T47D (cell line): Measurements from ENCODE around the gene KIZ.

ENCODE experiments used
- DNase-seq, 2 experiments: peaks; one replicate each; pipeline versions ENCODE4 v3.0.0 to v3.0.0-alpha.2; 2011 to 2012; ENCODE audit warnings: low read depth in 1 of 2, low spot score in 1 of 2
- JUND ChIP-seq: IDR thresholded peaks from 2 replicates; pipeline ENCODE4 v1.6.1; 2012; ENCODE audit warnings: low read depth
- in situ Hi-C: cut with HindIII; loops from 2 replicates; pipeline ENCODE4 v1.10.0; 2016; ENCODE audit warnings: low sequenced_read_pairs, low pct_unique_long_range_greater_than_20kb

Gene KIZ

GRCh38 chr20:21206584-21206983 lies 80.7 kb downstream of the KIZ start:
- in situ Hi-C loops = no loop called here
- DNase-seq = no peak
- TF ChIP-seq JUND = no peak

DNA sequence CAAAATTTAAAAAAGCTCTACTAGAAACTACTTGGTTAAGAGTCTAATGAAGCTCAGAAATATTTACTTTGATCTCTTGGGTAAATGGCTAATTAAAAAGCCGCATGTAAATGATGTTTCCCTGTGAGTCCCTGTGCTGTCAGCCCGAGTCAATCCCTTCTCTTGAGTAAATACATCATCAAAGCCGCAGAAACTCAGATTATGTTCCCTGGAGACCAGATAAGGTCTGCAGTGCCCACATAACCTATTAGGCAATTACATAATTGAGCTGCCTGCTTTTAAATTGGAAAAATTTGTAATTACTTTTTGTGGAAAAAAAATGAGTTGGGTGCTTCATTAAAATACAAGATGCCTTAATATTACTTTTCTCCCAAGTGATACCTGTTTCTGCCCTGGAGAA lies 83.1 kb downstream of the KIZ start:
- DNase-seq = no peak
- no peak for TF ChIP-seq JUND
- in situ Hi-C loops = no loop called here

DNA sequence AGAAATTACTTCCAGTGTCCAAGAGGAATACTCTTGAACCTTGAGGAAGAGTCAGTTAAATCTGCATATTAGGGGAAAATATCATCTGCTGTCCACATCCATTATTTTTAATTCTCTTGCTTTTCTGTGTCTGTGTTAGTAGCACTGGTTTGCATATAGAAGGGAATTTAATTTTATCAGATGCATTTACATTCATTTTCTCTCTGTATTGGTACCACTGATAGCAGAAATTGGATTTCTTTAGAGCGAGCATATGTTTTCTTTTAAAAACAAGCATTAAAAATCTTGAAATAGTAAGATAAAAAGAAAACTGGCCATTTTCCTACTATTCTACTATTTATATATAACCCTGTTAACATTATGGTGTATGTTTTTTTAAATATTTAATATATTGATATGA lies 83.8 kb downstream of the KIZ start:
- in situ Hi-C loops = no loop called here
- DNase-seq = no peak
- no peak for TF ChIP-seq JUND

DNA sequence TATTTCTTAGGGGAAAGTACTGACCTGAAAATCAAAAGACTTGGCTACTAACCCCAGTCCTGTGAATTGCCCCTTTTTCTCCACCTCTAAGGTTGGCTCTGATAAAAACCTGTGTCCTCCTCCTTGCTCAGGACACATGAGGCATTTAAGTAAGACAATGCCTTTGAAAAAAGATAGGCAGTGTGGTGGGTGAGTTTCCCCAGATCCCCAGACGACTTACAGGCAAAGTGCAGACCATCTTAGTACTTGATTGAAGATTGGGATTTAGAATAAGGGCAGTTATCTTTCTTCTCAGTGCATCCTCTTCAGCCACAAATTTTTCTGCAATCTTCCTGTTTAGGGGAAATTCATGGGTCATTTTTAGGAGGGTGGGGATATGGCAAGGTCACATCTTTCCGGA lies 87.8 kb downstream of the KIZ start:
- no peak for DNase-seq
- TF ChIP-seq JUND = no peak
- in situ Hi-C loops = no loop called here

DNA sequence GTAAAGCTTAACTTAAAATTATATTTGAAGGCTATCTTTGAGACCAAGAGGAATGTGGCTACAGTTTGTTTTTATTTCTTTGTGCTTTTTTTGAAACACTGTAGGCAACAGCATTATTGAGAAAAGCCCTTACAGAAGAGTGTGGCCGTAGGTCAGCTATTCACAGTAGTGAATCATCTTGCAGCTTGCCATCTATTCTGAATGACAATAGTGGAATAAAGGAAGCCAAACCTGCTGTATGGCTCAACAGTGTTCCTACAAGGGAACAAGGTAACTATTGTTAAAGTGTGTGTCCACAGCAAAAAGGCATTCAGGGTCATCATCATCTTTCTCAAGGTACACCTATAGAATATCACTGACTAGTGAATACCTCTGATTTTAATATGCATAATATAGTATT lies 88.5 kb downstream of the KIZ start:
- TF ChIP-seq JUND = no peak
- no peak for DNase-seq
- in situ Hi-C loops = no loop called here

- in situ Hi-C loops = no loop called here
- no peak for DNase-seq
- no peak for TF ChIP-seq JUND
Observed at GRCh38 chr20:21219686-21220085, 93.8 kb downstream of the KIZ start.

DNA sequence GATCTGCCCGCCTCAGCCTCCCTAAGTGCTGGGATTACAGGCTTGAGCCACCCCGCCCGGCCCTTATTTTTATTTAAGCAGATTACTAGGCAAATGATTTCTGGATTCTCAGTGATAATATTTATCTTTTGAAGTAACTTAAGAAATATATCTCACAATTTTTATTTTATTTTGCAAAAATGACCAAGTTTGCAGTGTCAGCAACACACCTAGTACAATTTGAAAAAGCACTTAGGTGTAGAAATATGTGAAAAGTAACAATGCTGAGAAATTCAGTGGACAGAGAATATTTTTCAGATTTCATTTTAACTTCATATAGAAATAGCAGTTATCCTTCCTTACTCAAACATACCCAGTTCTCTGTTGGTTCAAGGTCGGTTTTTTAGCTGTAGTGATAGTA lies 98.3 kb downstream of the KIZ start:
- no peak for DNase-seq
- in situ Hi-C loops = no loop called here
- TF ChIP-seq JUND = no peak

DNA sequence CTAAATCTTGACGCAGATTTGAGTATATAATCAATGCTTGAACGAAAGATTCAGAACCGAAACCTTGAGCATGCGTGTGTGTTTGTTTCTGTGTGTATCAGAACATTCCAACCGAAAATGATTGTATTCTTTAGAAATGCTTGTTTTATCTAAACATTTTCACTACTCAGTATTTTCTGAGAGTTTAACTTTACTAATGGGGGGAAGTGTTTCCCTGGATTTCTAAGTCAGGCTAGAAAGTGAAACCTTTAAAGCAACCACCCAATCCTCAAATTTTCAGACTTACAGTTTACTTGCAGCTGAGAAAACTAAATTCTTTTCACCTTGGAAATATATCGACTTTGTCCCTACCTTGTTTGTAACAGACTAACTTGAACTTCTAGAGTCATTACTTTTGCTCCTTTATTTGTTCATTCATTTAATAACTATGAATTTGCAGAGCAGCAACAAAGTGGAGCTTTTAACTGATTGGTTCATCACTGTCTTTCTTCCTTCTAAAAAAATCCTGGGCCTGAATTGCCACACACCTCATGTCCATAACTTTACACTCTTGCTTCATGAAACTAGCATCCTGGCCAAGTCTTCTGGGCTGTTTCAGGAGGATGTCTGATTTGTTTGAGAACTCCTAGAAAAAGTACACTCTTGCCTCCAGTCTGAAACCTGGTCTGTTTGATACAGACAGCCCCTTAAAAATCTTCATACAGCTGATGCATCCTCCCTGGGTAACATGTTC lies 99.5 kb downstream of the KIZ start:
- in situ Hi-C loops = no loop called here
- no peak for DNase-seq
- no peak for TF ChIP-seq JUND

- in situ Hi-C loops = no loop called here
Observed at GRCh38 chr20:21228511-21228910, 102.6 kb downstream of the KIZ start.

DNA sequence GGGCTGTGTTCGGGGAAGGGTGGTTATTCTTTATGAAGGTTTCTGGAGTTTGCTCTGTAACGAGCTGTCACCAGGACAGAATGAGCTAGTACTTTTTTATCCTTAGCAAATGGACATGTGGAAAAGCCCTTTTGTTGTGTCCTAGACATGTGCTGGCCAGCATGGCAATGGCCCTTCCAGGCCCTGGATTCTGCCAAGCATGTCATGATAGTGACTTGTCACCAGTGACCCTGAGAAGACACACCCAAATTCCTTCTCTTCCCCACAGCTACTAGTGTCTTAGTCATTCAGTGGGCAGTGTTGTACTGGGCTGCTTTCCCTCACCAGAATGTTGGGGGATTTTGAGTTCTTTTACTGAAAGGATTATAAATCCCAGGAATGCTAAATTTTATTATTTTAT lies 103.3 kb downstream of the KIZ start:
- in situ Hi-C loops = no loop called here
- DNase-seq = no peak
- TF ChIP-seq JUND = no peak

More at GRCh38 chr20:21228511-21228910, 102.6 kb downstream of the KIZ start:
- no peak for DNase-seq
- TF ChIP-seq JUND = no peak

DNA sequence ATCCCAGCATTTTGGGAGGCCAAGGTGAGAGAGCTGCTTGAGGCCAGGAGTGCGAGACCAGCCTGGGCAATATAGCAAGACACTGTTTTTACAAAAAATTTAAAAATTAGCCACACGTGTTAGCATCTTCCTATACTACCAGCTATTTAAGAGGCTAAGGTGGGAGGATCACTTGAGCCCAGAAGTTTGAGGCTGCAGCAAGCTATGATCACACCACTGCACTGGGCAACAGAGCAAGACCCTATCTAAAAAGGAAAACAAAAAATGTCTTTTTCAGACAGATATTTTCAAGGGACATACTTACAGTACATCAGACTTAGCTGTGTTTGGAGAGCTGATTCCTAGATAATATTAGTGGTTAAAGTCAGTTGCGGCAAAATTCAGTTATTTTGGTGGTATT lies 104.3 kb downstream of the KIZ start:
- in situ Hi-C loops = no loop called here
- no peak for DNase-seq
- no peak for TF ChIP-seq JUND

GRCh38 chr20:21230686-21231085 lies 104.8 kb downstream of the KIZ start:
- no peak for DNase-seq
- in situ Hi-C loops = no loop called here
- TF ChIP-seq JUND = no peak

- in situ Hi-C loops = no loop called here
- no peak for DNase-seq
- TF ChIP-seq JUND = no peak
Observed at GRCh38 chr20:21232546-21233280, 106.8 kb downstream of the KIZ start.
